Measurements from ENCODE around the gene GNPDA2. TPM values are rescaled to one million over a fixed set of nuclear protein-coding genes. Genes with fewer than 3 reads are reported as not detected.

GNPDA2 gene
- total RNA-seq, 1 donor from 2014 or later, result 18.9 TPM

GRCh38 chr4:44663539-44664263 is 62.7 kb downstream of the GNPDA2 start:
- H3K4me1 Mint-ChIP-seq (ENCODE audit: low read depth), result no peaks in the 10 kb centered on the region

DNA sequence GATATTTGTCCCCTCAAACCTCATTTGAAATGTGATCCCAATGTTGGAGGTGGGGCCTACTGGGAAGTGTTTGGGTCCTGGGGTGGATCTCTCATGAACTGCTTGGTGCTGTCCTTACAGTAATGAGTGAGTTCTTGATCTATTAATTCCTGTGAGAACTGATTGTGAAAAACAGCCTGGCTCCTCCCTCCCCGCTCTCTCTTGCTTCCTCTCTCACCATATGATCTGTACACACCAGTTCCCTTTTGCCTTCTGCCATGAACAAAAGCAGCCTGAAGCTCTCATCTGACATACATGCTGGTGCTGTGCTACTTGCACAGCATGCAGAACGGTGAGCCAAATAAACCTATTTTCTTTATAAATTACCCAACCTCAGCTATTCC is 63.7 kb downstream of the GNPDA2 start:
- Mint-ChIP-seq H3K4me3 (ENCODE audit: unreplicated experiment) (no peak overlapping the region), H3K36me3 (ENCODE audit: low read depth) (no peaks in the 10 kb centered on the region), H3K27me3 (ENCODE audit: low read depth) (peaks cover 13% of the 10 kb centered on the region), H3K4me1 (ENCODE audit: low read depth) (no peaks in the 10 kb centered on the region), H3K9me3 (ENCODE audit: low read depth) (no peaks in the 10 kb centered on the region), H3K27ac (ENCODE audit: unreplicated experiment) (no peak overlapping the region)
- DNase-seq (ENCODE audit: low spot score), result no peak
- TF ChIP-seq, protein P1, sequence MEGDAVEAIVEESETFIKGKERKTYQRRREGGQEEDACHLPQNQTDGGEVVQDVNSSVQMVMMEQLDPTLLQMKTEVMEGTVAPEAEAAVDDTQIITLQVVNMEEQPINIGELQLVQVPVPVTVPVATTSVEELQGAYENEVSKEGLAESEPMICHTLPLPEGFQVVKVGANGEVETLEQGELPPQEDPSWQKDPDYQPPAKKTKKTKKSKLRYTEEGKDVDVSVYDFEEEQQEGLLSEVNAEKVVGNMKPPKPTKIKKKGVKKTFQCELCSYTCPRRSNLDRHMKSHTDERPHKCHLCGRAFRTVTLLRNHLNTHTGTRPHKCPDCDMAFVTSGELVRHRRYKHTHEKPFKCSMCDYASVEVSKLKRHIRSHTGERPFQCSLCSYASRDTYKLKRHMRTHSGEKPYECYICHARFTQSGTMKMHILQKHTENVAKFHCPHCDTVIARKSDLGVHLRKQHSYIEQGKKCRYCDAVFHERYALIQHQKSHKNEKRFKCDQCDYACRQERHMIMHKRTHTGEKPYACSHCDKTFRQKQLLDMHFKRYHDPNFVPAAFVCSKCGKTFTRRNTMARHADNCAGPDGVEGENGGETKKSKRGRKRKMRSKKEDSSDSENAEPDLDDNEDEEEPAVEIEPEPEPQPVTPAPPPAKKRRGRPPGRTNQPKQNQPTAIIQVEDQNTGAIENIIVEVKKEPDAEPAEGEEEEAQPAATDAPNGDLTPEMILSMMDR (IDR thresholded peaks at IDR 0.05), result no peak

More at GRCh38 chr4:44663539-44664263, 62.7 kb downstream of the GNPDA2 start:
- DNase-seq (ENCODE audit: low spot score), result no peak
- no peak overlapping the region for H3K4me3 Mint-ChIP-seq (ENCODE audit: unreplicated experiment)
- H3K9me3 Mint-ChIP-seq (ENCODE audit: low read depth), result no peaks in the 10 kb centered on the region
- H3K36me3 Mint-ChIP-seq (ENCODE audit: low read depth), result no peaks in the 10 kb centered on the region
- peaks cover 11% of the 10 kb centered on the region for H3K27me3 Mint-ChIP-seq (ENCODE audit: low read depth)
- TF ChIP-seq, protein P1 (IDR thresholded peaks at IDR 0.05), result no peak
- no peak overlapping the region for H3K27ac Mint-ChIP-seq (ENCODE audit: unreplicated experiment)

- Mint-ChIP-seq H3K4me1 (ENCODE audit: low read depth) (no peaks in the 10 kb centered on the region), H3K9me3 (ENCODE audit: low read depth) (no peaks in the 10 kb centered on the region), H3K27me3 (ENCODE audit: low read depth) (peaks cover 12% of the 10 kb centered on the region), H3K4me3 (ENCODE audit: unreplicated experiment) (no peak overlapping the region), H3K36me3 (ENCODE audit: low read depth) (no peaks in the 10 kb centered on the region), H3K27ac (ENCODE audit: unreplicated experiment) (no peak overlapping the region)
- TF ChIP-seq, protein P1 (IDR thresholded peaks at IDR 0.05), result no peak
- DNase-seq (ENCODE audit: low spot score), result no peak
Observed at GRCh38 chr4:44661940-44662622, 64.3 kb downstream of the GNPDA2 start.

DNA sequence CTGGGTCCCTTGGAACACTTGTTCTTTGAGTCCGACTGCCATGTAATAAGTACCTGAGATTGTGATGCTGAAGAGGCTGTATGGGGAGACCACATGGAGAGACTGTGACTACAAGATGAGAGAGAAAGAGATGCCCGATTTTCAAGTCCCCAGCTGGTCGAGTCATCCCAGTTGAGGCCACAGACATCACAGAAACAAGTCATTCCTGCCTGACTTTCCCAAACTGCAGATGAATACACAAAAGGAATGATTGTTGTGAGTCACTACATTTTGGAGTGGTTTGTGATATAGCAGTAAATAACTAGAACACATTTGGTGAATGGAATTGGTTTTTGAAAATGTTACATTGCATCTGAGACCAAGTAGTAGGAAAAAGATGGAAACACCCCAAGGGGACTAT is 66.0 kb downstream of the GNPDA2 start:
- TF ChIP-seq, protein P1 (IDR thresholded peaks at IDR 0.05), result no peak
- Mint-ChIP-seq H3K27me3 (ENCODE audit: low read depth) (peaks cover 12% of the 10 kb centered on the region), H3K27ac (ENCODE audit: unreplicated experiment) (no peak overlapping the region), H3K36me3 (ENCODE audit: low read depth) (no peaks in the 10 kb centered on the region), H3K4me3 (ENCODE audit: unreplicated experiment) (no peak overlapping the region), H3K9me3 (ENCODE audit: low read depth) (no peaks in the 10 kb centered on the region), H3K4me1 (ENCODE audit: low read depth) (no peaks in the 10 kb centered on the region)
- no peak for DNase-seq (ENCODE audit: low spot score)

- Mint-ChIP-seq H3K4me3 (ENCODE audit: unreplicated experiment) (no peak overlapping the region), H3K36me3 (ENCODE audit: low read depth) (no peaks in the 10 kb centered on the region), H3K4me1 (ENCODE audit: low read depth) (no peaks in the 10 kb centered on the region), H3K9me3 (ENCODE audit: low read depth) (no peaks in the 10 kb centered on the region), H3K27ac (ENCODE audit: unreplicated experiment) (no peak overlapping the region), H3K27me3 (ENCODE audit: low read depth) (peaks cover 17% of the 10 kb centered on the region)
- no peak for DNase-seq (ENCODE audit: low spot score)
- TF ChIP-seq, protein P1 (IDR thresholded peaks at IDR 0.05), result no peak
Observed at GRCh38 chr4:44652002-44652401, 74.4 kb downstream of the GNPDA2 start.

Other genes starting within 250 kb of the GNPDA2 start
- not detected in 3 replicates for gene YIPF7, start 74.9 kb downstream of the GNPDA2 start, total RNA-seq
- gene GUF1, start 48.1 kb downstream of the GNPDA2 start, total RNA-seq, result 14.1 to 17.8 TPM (median 14.1 TPM) in 3 replicates